ENCODE data around the gene GSDMA.

- TF ChIP-seq REST (tag by site-specific recombination; IDR thresholded peaks at IDR 0.05): no peak
- TF ChIP-seq YY1 (tag by site-specific recombination; IDR thresholded peaks at IDR 0.05): no peak
- TF ChIP-seq CTCF (tag by site-specific recombination; IDR thresholded peaks at IDR 0.05): no peak
- no peak for TF ChIP-seq ATF2 (tag by site-specific recombination; IDR thresholded peaks at IDR 0.05; ENCODE audit: low read depth)
- TF ChIP-seq PRDM2 (tag by site-specific recombination; IDR thresholded peaks at IDR 0.05; ENCODE audit: borderline replicate concordance): no peak
- no peak for TF ChIP-seq ZNF555 (tag by site-specific recombination; conservative IDR thresholded peaks at IDR 0.05)
- TF ChIP-seq ZNF274 (IDR thresholded peaks at IDR 0.05; ENCODE audit: low read length): no peak
- TF ChIP-seq ZNF274 (tag by site-specific recombination; IDR thresholded peaks at IDR 0.05; ENCODE audit: borderline replicate concordance): no peak
- no peak for TF ChIP-seq ZNF350 (tag by site-specific recombination; IDR thresholded peaks at IDR 0.05)
Measured at GRCh38 chr17:39944393-39944711, 18.5 kb upstream of the GSDMA start.
